GM23338 (cell line): ENCODE data around the gene CMTR1. TPM values are rescaled to one million over a fixed set of nuclear protein-coding genes. Genes with fewer than 3 reads are reported as not detected.

Experiments
- ATAC-seq: fragments of 200-7000 bp; cut with Tn5 transposase; 3 replicates; pipeline ENCODE4 v1.9.1; 2020
- DNase-seq: peaks from one replicate; pipeline ENCODE4 v3.0.0-alpha.2; 2015; ENCODE audit warnings: low spot score
- H2AFZ ChIP-seq: fragments of 200-600 bp; sonication (generic); 2 replicates; pipeline ENCODE4 v1.8.0; 2016; ENCODE audit warnings: antibody characterized with exemption, mild to moderate bottlenecking, moderate library complexity
- H3F3A ChIP-seq: fragments of 200-600 bp; sonication (generic); replicated peaks from 2 replicates; pipeline ENCODE4 v1.8.0; 2017; ENCODE audit warnings: antibody characterized with exemption, mixed run types, low read depth
- H3K27ac ChIP-seq: fragments of 200-600 bp; sonication (generic); 2 replicates; pipeline ENCODE4 v1.6.1; 2016; ENCODE audit warnings: low read depth
- H3K27me3 ChIP-seq: fragments of 200-600 bp; sonication (generic); 2 replicates; pipeline ENCODE4 v1.8.0; 2016; ENCODE audit warnings: mild to moderate bottlenecking, mixed run types, moderate library complexity; ENCODE audit not compliant: insufficient read depth
- H3K36me3 ChIP-seq: fragments of 200-600 bp; sonication (generic); 2 replicates; pipeline ENCODE4 v1.8.0; 2016; ENCODE audit warnings: mild to moderate bottlenecking; ENCODE audit not compliant: insufficient read depth
- H3K4me1 ChIP-seq: fragments of 200-600 bp; sonication (generic); 2 replicates; pipeline ENCODE4 v1.8.0; 2016; ENCODE audit warnings: mild to moderate bottlenecking, moderate library complexity; ENCODE audit not compliant: insufficient read depth
- H3K4me2 ChIP-seq: fragments of 200-600 bp; sonication (generic); 2 replicates; pipeline ENCODE4 v1.7.1; 2017; ENCODE audit warnings: mixed run types
- H3K4me3 ChIP-seq: fragments of 200-600 bp; sonication (generic); 2 replicates; pipeline ENCODE4 v1.6.1; 2016; ENCODE audit warnings: mixed run types
- H3K79me2 ChIP-seq: fragments of 200-600 bp; sonication (generic); replicated peaks from 2 replicates; pipeline ENCODE4 v1.8.0; 2017; ENCODE audit warnings: mild to moderate bottlenecking; ENCODE audit not compliant: insufficient read depth
- H3K9me2 ChIP-seq: fragments of 200-600 bp; sonication (generic); 2 replicates; pipeline ENCODE4 v1.8.0; 2017; ENCODE audit not compliant: insufficient read depth
- H4K20me1 ChIP-seq: fragments of 200-600 bp; sonication (generic); replicated peaks from 2 replicates; pipeline ENCODE4 v1.8.0; 2017; ENCODE audit warnings: mild to moderate bottlenecking; ENCODE audit not compliant: insufficient read depth
- H3K27ac Mint-ChIP-seq: 2 replicates; pipeline ENCODE4 v1.8.0; 2020; ENCODE audit warnings: inconsistent platforms, mild to moderate bottlenecking, moderate library complexity, mixed read lengths
- H3K27me3 Mint-ChIP-seq: 3 replicates; pipeline ENCODE4 v1.8.0; 2022; ENCODE audit warnings: low read depth, mild to moderate bottlenecking, moderate library complexity, mixed read lengths, inconsistent platforms; ENCODE audit not compliant: insufficient read depth, poor library complexity
- H3K36me3 Mint-ChIP-seq: 3 replicates; pipeline ENCODE4 v1.8.0; 2021; ENCODE audit warnings: low read depth, mild to moderate bottlenecking, inconsistent platforms, moderate library complexity, mixed read lengths
- H3K4me1 Mint-ChIP-seq: 3 replicates; pipeline ENCODE4 v1.8.0; 2020; ENCODE audit warnings: mild to moderate bottlenecking, inconsistent platforms, mixed read lengths
- H3K4me3 Mint-ChIP-seq: 3 replicates; pipeline ENCODE4 v1.8.0; 2021; ENCODE audit warnings: moderate library complexity, mild to moderate bottlenecking, inconsistent platforms, mixed read lengths
- H3K9me3 Mint-ChIP-seq: 3 replicates; pipeline ENCODE4 v1.8.0; 2020; ENCODE audit warnings: moderate library complexity, mild to moderate bottlenecking, inconsistent platforms, mixed read lengths
- CREB1 ChIP-seq: fragments of 250-450 bp; sonication (Bioruptor Pico); IDR thresholded peaks from 2 replicates; pipeline ENCODE4 v1.5.0; 2020; ENCODE audit warnings: low read depth, mild to moderate bottlenecking, moderate library complexity
- ETS1 ChIP-seq: IDR thresholded peaks from 2 replicates; pipeline ENCODE4 v1.6.1; 2016; ENCODE audit warnings: antibody characterized with exemption
- EZH2phosphoT487 ChIP-seq: fragments of 200-600 bp; sonication (generic); IDR thresholded peaks from one replicate; pipeline ENCODE4 v1.8.1; 2018; ENCODE audit warnings: antibody characterized with exemption; ENCODE audit not compliant: unreplicated experiment
- JUNB ChIP-seq: IDR thresholded peaks from one replicate; pipeline ENCODE4 v1.6.1; 2016; ENCODE audit warnings: antibody characterized with exemption; ENCODE audit not compliant: unreplicated experiment
- NANOG ChIP-seq: IDR thresholded peaks from 2 replicates; pipeline ENCODE4 v1.6.1; 2016; ENCODE audit warnings: antibody characterized with exemption, borderline replicate concordance
- POLR2AphosphoS5 ChIP-seq: IDR thresholded peaks from 2 replicates; pipeline ENCODE4 v1.6.1; 2016; ENCODE audit warnings: antibody characterized with exemption, low read depth
- STAT1 ChIP-seq: IDR thresholded peaks from one replicate; pipeline ENCODE4 v1.6.1; 2016; ENCODE audit warnings: antibody characterized with exemption; ENCODE audit not compliant: unreplicated experiment
- ZNF114 ChIP-seq: fragments of 250-450 bp; sonication (Bioruptor Pico); IDR thresholded peaks from 2 replicates; pipeline ENCODE4 v1.5.0; 2020; ENCODE audit warnings: mild to moderate bottlenecking, moderate library complexity
- ZNF331 ChIP-seq: fragments of 250-450 bp; sonication (Bioruptor Pico); IDR thresholded peaks from 2 replicates; pipeline ENCODE4 v1.5.0; 2020; ENCODE audit warnings: low read depth, mild to moderate bottlenecking, moderate library complexity
- polyA plus RNA-seq: library from polyadenylated mRNA; unstranded; fragments of >200 nt; fragmentation: Nextera tagmentation; extraction: Ambion mirVana; gene quantifications from 2 replicates; pipeline ENCODE4 v1.2.1, GENCODE V29; 2016
- total RNA-seq: library from RNA; depleted of rRNA; stranded (reverse); fragments of >200 nt; shearing (Covaris generic); gene quantifications from 2 replicates; pipeline ENCODE4 v1.2.3, GENCODE V29; 2014
- TF ChIP-seq, protein P1 (sequence below): fragments of 250-450 bp; sonication (Bioruptor Pico); IDR thresholded peaks from 2 replicates; pipeline ENCODE4 v1.5.0; 2020; ENCODE audit warnings: mild to moderate bottlenecking, moderate library complexity
- TF ChIP-seq, protein P2 (sequence below), 2 experiments: fragments of 200-600 bp in 1 of 2; sonication (generic) in 1 of 2; conservative IDR thresholded peaks; 2 replicates each; pipeline versions ENCODE4 v1.5.1 to v1.6.1; 2016 to 2017; ENCODE audit warnings: antibody characterized with exemption in 2 of 2, low read depth in 2 of 2, mild to moderate bottlenecking in 2 of 2, moderate library complexity in 1 of 2

Gene CMTR1
- total and polyA plus RNA-seq, 2 experiments from 2014 or later: 7.3 to 36.4 TPM

GRCh38 chr6:37388578-37388977, 44.4 kb upstream of the CMTR1 start:
- H3K79me2 ChIP-seq: no peaks in the 10 kb centered on the region
- no peaks in the 10 kb centered on the region for H3K9me3 Mint-ChIP-seq
- peaks cover 5% of the 10 kb centered on the region; the same call in 1 of the 3 replicates for H3K36me3 Mint-ChIP-seq
- no peak overlapping the region for H3K4me2 ChIP-seq
- H3K4me1 ChIP-seq: no peaks in the 10 kb centered on the region
- peaks cover 20% of the 10 kb centered on the region; the same call in 1 of the 2 replicates for H3K36me3 ChIP-seq
- TF ChIP-seq JUNB: no peak
- no peak overlapping the region for H2AFZ ChIP-seq
- no peak overlapping the region for H3K4me3 Mint-ChIP-seq
- no peaks in the 10 kb centered on the region; the same call in 1 of the 2 replicates for H4K20me1 ChIP-seq
- no peaks in the 10 kb centered on the region for H3K27me3 Mint-ChIP-seq
- no peaks in the 10 kb centered on the region for H3K9me2 ChIP-seq
- H3F3A ChIP-seq: no peaks in the 10 kb centered on the region
- no peak overlapping the region for H3K4me3 ChIP-seq
- no peaks in the 10 kb centered on the region for H3K27me3 ChIP-seq
- no peak overlapping the region for H3K27ac ChIP-seq
- DNase-seq (no peak), ATAC-seq (no peak)
- no peak overlapping the region for H3K27ac Mint-ChIP-seq
- no peaks in the 10 kb centered on the region for H3K4me1 Mint-ChIP-seq

GRCh38 chr6:37389857-37390256, 43.2 kb upstream of the CMTR1 start:
- no peaks in the 10 kb centered on the region for H3K79me2 ChIP-seq
- no peak overlapping the region for H2AFZ ChIP-seq
- H3F3A ChIP-seq: no peaks in the 10 kb centered on the region
- no peaks in the 10 kb centered on the region for H3K9me2 ChIP-seq
- DNase-seq (no peak), ATAC-seq (no peak)
- no peaks in the 10 kb centered on the region for H3K4me1 Mint-ChIP-seq
- H3K4me2 ChIP-seq: no peak overlapping the region
- no peaks in the 10 kb centered on the region for H3K27me3 Mint-ChIP-seq
- no peak overlapping the region for H3K4me3 ChIP-seq
- peaks cover 5% of the 10 kb centered on the region; the same call in 1 of the 3 replicates for H3K36me3 Mint-ChIP-seq
- no peaks in the 10 kb centered on the region; the same call in 1 of the 2 replicates for H4K20me1 ChIP-seq
- no peaks in the 10 kb centered on the region for H3K9me3 Mint-ChIP-seq
- no peak overlapping the region for H3K4me3 Mint-ChIP-seq
- no peaks in the 10 kb centered on the region for H3K27me3 ChIP-seq
- peaks cover 20% of the 10 kb centered on the region; the same call in 1 of the 2 replicates for H3K36me3 ChIP-seq
- no peak overlapping the region for H3K27ac ChIP-seq
- H3K4me1 ChIP-seq: no peaks in the 10 kb centered on the region
- no peak overlapping the region for H3K27ac Mint-ChIP-seq
- TF ChIP-seq EZH2phosphoT487 (no peak), ETS1 (no peak), JUNB (no peak), ZNF331 (no peak), POLR2AphosphoS5 (no peak), NANOG (no peak), ZNF114 (CRISPR knock-in tag) (no peak), CREB1 (CRISPR knock-in tag) (no peak), STAT1 (no peak)
- TF ChIP-seq, protein P1, sequence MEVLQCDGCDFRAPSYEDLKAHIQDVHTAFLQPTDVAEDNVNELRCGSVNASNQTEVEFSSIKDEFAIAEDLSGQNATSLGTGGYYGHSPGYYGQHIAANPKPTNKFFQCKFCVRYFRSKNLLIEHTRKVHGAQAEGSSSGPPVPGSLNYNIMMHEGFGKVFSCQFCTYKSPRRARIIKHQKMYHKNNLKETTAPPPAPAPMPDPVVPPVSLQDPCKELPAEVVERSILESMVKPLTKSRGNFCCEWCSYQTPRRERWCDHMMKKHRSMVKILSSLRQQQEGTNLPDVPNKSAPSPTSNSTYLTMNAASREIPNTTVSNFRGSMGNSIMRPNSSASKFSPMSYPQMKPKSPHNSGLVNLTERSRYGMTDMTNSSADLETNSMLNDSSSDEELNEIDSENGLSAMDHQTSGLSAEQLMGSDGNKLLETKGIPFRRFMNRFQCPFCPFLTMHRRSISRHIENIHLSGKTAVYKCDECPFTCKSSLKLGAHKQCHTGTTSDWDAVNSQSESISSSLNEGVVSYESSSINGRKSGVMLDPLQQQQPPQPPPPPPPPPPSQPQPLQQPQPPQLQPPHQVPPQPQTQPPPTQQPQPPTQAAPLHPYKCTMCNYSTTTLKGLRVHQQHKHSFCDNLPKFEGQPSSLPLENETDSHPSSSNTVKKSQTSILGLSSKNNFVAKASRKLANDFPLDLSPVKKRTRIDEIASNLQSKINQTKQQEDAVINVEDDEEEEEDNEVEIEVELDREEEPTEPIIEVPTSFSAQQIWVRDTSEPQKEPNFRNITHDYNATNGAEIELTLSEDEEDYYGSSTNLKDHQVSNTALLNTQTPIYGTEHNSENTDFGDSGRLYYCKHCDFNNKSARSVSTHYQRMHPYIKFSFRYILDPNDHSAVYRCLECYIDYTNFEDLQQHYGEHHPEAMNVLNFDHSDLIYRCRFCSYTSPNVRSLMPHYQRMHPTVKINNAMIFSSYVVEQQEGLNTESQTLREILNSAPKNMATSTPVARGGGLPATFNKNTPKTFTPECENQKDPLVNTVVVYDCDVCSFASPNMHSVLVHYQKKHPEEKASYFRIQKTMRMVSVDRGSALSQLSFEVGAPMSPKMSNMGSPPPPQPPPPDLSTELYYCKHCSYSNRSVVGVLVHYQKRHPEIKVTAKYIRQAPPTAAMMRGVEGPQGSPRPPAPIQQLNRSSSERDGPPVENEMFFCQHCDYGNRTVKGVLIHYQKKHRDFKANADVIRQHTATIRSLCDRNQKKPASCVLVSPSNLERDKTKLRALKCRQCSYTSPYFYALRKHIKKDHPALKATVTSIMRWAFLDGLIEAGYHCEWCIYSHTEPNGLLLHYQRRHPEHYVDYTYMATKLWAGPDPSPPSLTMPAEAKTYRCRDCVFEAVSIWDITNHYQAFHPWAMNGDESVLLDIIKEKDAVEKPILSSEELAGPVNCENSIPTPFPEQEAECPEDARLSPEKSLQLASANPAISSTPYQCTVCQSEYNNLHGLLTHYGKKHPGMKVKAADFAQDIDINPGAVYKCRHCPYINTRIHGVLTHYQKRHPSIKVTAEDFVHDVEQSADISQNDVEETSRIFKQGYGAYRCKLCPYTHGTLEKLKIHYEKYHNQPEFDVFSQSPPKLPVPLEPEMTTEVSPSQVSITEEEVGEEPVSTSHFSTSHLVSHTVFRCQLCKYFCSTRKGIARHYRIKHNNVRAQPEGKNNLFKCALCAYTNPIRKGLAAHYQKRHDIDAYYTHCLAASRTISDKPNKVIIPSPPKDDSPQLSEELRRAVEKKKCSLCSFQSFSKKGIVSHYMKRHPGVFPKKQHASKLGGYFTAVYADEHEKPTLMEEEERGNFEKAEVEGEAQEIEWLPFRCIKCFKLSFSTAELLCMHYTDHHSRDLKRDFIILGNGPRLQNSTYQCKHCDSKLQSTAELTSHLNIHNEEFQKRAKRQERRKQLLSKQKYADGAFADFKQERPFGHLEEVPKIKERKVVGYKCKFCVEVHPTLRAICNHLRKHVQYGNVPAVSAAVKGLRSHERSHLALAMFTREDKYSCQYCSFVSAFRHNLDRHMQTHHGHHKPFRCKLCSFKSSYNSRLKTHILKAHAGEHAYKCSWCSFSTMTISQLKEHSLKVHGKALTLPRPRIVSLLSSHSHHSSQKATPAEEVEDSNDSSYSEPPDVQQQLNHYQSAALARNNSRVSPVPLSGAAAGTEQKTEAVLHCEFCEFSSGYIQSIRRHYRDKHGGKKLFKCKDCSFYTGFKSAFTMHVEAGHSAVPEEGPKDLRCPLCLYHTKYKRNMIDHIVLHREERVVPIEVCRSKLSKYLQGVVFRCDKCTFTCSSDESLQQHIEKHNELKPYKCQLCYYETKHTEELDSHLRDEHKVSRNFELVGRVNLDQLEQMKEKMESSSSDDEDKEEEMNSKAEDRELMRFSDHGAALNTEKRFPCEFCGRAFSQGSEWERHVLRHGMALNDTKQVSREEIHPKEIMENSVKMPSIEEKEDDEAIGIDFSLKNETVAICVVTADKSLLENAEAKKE (CRISPR knock-in tag): no peak
- TF ChIP-seq, protein P2, sequence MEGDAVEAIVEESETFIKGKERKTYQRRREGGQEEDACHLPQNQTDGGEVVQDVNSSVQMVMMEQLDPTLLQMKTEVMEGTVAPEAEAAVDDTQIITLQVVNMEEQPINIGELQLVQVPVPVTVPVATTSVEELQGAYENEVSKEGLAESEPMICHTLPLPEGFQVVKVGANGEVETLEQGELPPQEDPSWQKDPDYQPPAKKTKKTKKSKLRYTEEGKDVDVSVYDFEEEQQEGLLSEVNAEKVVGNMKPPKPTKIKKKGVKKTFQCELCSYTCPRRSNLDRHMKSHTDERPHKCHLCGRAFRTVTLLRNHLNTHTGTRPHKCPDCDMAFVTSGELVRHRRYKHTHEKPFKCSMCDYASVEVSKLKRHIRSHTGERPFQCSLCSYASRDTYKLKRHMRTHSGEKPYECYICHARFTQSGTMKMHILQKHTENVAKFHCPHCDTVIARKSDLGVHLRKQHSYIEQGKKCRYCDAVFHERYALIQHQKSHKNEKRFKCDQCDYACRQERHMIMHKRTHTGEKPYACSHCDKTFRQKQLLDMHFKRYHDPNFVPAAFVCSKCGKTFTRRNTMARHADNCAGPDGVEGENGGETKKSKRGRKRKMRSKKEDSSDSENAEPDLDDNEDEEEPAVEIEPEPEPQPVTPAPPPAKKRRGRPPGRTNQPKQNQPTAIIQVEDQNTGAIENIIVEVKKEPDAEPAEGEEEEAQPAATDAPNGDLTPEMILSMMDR (conservative IDR thresholded peaks at IDR 0.05; ENCODE audit: low read depth in 2 of 2): no peak
